ENCODE measurements around the gene ASXL1. TPM values are rescaled to one million over a fixed set of nuclear protein-coding genes. Genes with fewer than 3 reads are reported as not detected.

The ASXL1 gene
- total and polyA plus RNA-seq, 9 of the 15 experiments (the other 6 are each of a cell fraction or from before 2014, with no cell fraction given) = 6.5 to 65.3 (median 32.3) TPM

DNA sequence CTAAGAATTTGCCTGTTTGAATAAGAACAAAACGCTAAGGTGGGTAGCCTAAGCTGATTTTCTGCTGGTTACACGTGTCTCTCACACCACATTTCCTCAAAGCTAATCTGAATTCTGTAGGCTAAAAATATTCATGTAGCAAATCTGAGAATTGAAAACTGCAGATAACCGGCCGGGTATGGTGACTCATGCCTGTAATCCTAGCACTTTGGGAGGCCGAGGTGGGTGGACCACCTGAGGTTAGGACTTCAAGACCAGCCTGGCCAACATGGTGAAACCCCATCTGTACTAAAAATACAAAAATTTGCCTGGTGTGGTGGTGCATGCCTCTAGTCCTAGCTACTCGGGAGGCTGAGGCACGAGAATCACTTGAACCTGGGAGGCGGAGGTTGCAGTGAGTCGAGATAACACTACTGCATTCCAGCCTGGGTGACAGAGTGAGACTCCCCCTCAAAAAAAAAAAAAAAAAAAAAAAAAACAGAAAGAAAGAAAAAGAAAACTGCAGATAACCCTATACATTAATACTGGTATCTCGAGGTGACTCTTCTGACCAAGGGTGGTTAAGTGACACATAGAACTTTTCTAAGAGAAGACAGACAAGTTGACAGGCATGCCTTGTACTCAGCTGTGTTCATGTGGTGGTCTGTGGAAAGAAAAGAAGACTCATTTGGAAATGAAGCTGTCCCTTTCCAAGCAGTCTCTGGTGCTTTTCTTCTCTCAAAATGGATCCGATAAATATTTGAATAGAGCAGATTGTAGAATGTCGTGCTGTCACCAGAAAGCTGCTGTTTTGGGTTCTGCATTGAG, 24.7 kb upstream of the ASXL1 start (continued):
- TF ChIP-seq FIP1L1 (IDR thresholded peaks at IDR 0.05; ENCODE audit: low read depth, low read length, poor library complexity, severe bottlenecking) (no peak), STAT5A (IDR thresholded peaks at IDR 0.05; ENCODE audit: borderline replicate concordance, low read length) (no peak), ZSCAN29 (IDR thresholded peaks at IDR 0.05) (no peak), ZNF143 (CRISPR knock-in tag; IDR thresholded peaks at IDR 0.05) (no peak), GTF2B (IDR thresholded peaks at IDR 0.05; ENCODE audit: extremely low read depth, insufficient read length) (no peak), CBFA2T3 (IDR thresholded peaks at IDR 0.05) (peak; percentile 65), ZEB2 (IDR thresholded peaks at IDR 0.05) (0 out of 2 replicates have a peak, but pooled peaks have one; percentile 9), CBFB (CRISPR knock-in tag; IDR thresholded peaks at IDR 0.05) (no peak), CHD1 (IDR thresholded peaks at IDR 0.05; ENCODE audit: low read length) (no peak), PRDM10 (IDR thresholded peaks at IDR 0.05; ENCODE audit: partially characterized antibody) (no peak), NCOR1 (IDR thresholded peaks at IDR 0.05) (peak; percentile 28; the same call in 1 of the 2 replicates), ZNF717 (CRISPR knock-in tag; IDR thresholded peaks at IDR 0.05) (no peak), ZNF449 (CRISPR knock-in tag; IDR thresholded peaks at IDR 0.05) (no peak), NFIX (CRISPR knock-in tag; IDR thresholded peaks at IDR 0.05; ENCODE audit: low read depth) (no peak)
- TF ChIP-seq, protein P1, sequence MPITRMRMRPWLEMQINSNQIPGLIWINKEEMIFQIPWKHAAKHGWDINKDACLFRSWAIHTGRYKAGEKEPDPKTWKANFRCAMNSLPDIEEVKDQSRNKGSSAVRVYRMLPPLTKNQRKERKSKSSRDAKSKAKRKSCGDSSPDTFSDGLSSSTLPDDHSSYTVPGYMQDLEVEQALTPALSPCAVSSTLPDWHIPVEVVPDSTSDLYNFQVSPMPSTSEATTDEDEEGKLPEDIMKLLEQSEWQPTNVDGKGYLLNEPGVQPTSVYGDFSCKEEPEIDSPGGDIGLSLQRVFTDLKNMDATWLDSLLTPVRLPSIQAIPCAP (CRISPR knock-in tag; IDR thresholded peaks at IDR 0.05; ENCODE audit: borderline replicate concordance) = no peak
- TF ChIP-seq, protein P2, sequence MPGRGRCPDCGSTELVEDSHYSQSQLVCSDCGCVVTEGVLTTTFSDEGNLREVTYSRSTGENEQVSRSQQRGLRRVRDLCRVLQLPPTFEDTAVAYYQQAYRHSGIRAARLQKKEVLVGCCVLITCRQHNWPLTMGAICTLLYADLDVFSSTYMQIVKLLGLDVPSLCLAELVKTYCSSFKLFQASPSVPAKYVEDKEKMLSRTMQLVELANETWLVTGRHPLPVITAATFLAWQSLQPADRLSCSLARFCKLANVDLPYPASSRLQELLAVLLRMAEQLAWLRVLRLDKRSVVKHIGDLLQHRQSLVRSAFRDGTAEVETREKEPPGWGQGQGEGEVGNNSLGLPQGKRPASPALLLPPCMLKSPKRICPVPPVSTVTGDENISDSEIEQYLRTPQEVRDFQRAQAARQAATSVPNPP (IDR thresholded peaks at IDR 0.05; ENCODE audit: borderline replicate concordance, insufficient read depth, insufficient read length) = no peak
- TF ChIP-seq, protein P3, sequence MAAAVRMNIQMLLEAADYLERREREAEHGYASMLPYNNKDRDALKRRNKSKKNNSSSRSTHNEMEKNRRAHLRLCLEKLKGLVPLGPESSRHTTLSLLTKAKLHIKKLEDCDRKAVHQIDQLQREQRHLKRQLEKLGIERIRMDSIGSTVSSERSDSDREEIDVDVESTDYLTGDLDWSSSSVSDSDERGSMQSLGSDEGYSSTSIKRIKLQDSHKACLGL (CRISPR knock-in tag; IDR thresholded peaks at IDR 0.05; ENCODE audit: borderline replicate concordance, poor library complexity, severe bottlenecking) = no peak
